HG02642 (cell line): ENCODE measurements around the gene CFAP43.
"Not testable (repeated sequence)": the region's sequence is repeated elsewhere in the genome, so short reads cannot be mapped to it uniquely, and the experiment has no call there.

Experiments used
- ATAC-seq: cut with Tn5 transposase; IDR thresholded peaks from one replicate; pipeline ENCODE4 v1.9.1; 2021; ENCODE audit warnings: mild to moderate bottlenecking; ENCODE audit not compliant: unreplicated experiment, poor library complexity

CFAP43 gene

DNA sequence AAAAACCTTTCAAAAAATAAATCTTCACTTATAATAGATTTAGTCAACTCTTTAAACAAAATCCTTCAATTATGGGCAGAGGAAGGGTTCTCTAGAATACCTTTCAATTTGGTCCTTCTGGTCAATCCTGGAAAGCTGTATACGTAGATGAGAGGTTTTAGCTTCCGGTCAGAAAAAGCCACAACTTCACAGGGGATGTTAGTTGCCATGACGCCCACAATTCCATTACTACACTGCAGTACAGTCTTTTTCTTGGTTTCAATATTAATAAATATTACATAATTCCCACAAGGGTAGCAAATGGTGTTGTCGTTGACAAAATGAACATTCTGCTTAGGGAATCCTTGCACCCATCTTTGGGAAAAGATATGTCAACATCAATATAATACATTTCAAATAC, 1.7 kb downstream of the CFAP43 start:
- ATAC-seq, result no peak

DNA sequence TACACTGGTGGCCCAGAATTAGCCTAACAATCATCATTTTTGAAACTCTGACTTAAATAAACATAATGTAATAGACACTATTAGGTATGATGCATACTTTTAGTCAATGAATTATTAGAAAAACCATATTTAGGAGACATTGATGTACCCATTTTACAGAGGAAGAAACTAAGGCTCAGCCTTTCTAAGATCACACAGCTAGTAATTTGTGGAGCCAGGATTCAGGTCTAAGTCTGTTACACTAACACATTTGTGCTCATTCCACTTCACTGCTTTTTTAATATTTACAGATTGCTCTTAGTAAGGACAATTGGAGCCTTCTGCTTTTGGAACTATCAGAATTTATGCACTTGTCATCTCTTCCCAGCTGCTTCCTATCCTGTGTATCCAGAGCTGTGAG, 8.9 kb downstream of the CFAP43 start:
- ATAC-seq, result no peak

DNA sequence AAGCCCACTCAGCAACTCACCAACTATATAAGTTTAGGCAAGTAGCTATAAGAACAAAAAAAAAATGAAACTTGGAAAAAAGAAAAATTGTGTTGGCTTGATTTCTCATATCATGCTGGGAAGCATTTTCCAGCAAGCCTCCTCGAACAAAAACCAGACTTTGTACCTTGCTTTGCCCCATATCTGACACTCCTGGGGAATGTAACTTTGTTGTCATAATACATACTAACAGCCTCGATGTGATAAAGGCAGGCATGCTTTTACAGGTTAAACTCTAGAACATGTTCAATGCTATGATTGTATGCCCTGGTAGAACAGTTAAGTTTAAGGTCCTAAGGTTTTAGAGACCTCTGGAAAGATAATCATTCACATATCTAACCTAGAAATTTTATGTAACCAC, 11.6 kb downstream of the CFAP43 start:
- ATAC-seq, result no peak

DNA sequence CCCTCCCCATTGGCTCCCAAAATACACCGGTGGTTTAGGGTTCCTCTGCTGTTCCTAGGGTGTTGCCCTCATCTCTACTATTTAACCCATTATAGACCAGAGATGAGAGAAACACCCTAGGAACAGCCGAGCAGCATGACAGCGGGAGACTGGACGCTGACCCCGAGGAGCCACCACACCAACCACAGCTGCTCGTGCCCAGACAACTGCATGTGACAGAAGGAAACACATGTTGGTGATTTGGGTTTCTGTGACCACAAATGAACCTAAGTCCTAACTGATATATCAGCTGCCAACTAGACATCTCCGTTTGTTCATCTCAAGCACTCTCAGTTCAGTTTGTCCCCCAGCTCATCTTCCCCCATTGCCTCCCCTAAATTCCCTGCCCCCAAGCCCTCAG, 13.4 kb downstream of the CFAP43 start:
- no peak for ATAC-seq

DNA sequence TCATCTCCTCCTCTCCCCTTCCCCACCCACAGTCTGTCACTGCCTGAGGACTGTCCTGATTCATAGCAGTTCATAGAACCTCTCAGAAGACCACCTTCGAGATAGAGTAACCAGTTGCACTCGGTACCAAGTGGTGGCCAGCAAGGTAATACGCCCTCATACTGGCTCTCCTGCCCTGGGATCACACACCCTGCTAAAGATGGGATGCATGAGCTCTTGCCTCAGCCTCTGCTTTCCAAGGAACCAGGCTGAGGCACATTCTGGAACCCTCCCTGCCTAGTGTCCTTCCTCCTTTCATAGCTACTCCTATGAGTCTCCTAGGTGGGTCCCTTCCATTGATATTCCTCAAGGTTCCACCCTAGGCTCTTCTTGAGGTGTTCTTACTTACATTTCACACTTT, 15.5 kb downstream of the CFAP43 start:
- no peak for ATAC-seq

DNA sequence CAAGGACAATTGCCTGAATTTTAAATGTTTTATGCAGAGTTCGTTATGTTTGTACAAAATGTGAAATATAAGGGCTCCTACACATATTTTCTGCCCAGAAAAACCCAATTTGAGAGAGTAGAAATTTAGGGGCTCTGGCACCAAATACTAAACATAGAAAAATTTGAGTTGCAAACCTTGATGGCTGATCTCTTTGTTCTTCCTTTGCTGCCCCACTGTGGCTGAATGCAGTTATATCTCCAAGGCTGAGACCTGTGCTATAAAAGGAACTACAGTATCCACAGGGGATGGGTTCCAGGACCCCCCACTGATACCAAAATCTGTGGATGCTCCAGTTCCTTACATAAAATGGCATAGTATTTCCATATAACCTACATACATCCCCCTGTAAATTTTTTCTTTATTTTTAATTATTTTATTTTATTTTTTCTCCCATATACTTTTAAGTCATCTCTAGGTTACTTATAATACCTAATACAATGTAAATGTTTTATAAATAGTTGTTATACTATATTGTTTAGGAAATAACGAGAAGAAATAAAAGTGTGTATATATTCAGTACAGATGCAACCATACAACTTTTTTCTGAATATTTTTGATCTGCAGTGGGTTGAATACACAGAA, 22.5 kb downstream of the CFAP43 start:
- no peak for ATAC-seq

DNA sequence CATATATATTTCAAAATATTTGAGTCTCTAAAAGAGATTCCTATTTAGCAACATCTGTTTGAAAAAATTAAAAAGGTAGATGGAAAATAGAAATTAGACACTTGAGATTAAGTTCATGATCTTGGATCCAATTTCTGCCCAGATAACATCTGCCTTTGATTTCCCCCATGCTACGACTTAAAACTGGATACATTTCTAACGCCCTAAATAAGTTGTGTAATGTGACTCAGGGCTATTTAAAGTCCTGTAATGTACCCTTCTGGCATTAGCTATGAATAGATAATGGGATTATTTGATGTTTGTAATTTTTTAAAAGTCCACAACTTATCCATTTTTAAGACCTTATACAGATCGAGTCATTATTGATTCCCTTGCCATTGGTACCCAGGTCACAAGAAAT, 23.4 kb downstream of the CFAP43 start:
- ATAC-seq, result no peak

DNA sequence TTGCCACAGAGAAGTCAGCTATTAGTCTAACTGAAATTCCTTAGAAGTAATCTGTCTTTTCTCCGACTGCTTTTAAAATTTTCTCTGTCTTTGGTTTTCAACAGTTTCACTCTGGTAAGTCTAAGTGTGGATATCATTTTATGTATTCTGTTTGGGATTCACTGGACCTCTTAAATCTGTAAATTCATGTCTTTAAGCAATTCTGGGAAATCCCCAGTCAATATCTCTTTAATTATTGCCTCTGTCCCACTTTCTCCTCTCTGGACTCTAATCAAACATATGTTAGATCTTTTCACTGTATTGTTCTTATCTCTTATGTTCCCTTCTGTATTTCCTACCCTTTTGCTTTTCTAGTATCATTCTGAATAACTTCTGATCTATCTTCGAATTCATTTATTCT, 29.9 kb downstream of the CFAP43 start:
- no peak for ATAC-seq

DNA sequence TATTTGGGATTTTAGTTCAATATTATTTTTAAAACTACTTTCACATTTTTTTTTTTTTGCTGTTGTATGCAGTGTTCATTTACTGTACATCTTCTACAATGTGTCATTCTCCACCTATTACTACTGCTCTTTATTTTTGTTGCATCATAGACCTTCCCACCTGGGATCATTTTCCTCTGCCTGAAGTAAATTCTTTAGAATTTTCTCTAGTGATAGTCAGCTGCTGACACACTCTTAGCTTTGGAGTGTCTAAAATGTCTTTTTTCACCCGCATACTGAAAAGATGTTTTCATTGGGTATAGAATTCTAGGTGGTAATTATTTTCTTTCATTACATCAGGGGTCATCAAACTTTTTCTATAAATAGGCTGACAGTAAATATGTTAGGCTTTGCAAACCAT, 30.5 kb downstream of the CFAP43 start:
- ATAC-seq, result no peak

DNA sequence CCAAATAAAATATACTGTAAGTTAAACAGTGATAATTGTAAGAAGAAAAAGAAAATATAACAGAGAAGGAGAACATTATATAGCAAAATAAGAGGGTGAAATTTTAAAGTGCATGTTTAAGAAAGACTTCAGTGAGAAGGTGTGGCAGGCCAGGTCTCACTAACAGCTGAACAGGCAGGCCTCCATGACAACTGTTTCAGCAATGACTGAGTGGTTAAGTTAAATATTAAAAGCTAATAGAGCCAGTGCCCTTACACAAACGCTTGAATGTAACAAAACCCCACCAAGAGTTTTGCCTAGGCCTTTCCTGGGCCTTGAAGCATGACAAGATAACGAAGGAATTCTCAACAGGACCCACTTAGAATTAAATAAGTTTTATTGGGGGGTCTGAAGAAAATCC, 32.6 kb downstream of the CFAP43 start:
- no peak for ATAC-seq

DNA sequence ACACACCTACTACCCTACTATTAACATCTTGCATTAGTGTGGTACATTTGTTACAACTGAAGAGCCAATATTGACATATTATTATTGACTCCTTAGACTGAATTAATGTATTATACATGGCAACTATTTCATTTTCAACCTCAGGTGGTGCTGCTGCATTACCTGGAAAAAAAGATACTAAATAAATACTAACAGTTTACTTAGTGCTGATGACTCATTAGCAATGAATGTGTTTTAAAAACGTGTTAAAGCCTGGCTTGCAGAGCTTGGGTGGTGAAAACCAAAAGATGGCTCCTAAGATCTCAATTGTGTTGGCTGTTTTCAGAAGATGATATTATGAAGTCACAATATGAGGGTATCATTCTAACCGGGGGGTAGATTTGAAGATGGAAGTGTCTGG, 34.8 kb downstream of the CFAP43 start:
- no peak for ATAC-seq

DNA sequence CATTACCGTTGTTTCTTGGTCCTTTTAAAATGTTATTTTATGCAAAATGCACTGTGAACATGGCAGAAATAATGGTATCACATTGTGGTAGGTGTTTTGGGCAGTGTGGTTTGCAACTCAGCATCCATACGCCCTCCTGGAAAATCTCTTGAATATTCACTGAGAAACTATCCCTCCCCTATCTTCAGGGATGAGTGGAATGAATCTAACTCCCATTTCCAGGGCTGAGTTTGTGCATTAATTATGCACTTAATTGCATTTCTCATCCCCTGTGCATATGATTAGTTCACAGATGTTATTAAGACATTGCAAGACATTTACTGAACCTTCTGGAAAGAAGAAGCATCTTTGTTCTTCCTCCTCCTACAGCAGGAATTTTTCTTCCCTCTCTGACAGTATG, 36.5 kb downstream of the CFAP43 start:
- no peak for ATAC-seq

DNA sequence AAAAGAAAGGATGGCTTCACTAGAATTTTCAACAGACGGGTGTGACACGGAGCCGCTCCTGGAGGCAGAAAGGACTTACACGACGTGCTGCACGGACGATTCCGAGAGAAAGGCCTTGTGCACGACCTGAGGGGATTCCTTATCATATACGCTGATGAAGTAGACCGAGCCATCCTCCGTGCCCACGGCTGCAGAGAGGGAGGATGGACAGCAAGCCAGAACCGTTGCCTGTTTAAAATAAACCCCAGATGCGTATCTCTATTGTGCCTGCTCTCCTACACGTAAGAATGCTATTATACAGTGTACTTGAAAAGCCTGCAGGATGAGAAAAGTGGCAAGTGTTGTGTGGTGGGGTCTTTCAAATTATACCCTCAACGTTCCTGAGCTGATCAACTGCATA, 38.4 kb downstream of the CFAP43 start:
- no peak for ATAC-seq

DNA sequence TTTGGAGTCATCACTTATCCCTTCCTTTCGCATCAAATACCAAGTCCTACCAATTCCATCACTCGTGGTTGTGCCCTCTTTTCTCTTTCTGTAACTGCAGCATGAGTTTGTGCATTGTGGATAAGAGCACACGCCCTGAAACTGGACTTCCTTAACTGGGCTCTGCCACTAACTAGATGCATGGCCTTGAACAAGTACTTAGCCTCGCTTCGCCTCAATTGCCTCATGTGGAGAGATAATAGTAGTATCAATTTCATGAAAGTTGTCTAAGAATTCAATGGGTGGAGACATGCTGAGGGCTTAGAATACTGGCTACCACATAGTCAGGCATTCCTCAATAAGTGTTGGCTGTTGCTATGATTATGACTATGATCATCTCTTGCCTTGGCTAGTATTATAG, 41.5 kb downstream of the CFAP43 start:
- no peak for ATAC-seq

DNA sequence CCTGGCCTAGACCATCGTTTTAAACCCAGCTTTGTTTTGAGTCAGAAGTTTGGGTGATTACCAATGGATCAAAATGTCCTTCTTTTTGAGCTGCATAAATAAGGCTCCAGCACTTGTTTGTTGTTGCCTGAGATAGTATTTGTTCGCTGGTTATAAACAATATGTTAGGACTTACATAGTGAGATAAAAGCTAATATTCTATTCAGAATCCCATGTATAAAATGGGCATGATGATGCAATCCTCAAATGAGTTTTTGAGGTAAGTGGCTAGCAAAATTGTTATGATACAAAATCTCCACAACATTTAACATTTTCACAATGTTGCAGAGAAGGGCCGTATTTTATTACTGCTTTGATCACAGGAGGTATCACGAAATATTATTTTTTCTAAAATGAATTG, 48.5 kb downstream of the CFAP43 start:
- no peak for ATAC-seq

DNA sequence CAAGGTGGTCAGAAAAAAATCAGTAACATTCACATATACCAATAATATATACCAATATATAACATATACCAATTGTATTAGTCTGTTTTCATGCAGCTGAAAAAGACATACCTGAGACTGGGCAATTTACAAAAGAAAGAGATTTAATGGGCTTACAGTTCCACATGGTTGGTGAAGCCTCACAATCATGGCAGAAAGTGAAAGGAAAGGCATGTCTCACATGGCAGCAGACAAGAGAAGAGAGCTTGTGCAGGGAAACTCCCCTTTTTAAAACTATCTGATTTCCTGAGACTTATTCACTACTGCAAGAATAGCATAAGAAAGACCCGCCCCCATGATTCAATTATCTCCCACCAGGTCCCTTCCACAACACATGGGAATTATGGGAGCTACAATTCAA, 58.0 kb downstream of the CFAP43 start:
- not testable (repeated sequence) for ATAC-seq

DNA sequence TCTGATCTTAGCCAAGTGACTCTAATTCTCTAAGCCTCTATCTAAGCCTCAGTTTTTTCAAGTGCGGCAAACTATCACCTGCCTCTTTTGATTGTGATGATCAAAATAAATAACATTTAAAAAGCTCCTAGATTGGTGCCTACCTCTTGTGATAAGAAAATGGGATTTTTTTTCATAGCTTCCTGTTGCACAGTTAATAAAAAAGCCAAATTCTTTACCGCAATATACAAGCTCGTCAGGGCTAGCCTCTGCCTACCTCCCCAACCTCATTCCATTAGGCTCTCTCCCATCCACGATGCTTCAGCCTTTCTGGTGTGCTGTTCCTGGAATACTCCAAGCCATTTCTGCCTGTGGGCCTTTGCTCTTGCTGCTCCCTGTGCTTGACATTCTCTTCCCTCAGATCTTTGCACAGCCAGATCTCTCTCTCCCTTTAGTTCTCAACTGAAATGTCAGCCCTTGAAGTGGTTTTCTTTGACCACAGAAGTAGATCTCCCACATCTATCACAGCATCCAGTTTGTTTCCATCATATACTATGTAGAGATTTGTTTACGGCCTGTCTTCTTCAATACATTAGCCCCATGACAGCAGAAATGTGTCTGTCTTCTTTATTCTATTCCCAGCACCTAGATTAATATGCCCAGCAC, 61.4 kb downstream of the CFAP43 start:
- ATAC-seq, result no peak

DNA sequence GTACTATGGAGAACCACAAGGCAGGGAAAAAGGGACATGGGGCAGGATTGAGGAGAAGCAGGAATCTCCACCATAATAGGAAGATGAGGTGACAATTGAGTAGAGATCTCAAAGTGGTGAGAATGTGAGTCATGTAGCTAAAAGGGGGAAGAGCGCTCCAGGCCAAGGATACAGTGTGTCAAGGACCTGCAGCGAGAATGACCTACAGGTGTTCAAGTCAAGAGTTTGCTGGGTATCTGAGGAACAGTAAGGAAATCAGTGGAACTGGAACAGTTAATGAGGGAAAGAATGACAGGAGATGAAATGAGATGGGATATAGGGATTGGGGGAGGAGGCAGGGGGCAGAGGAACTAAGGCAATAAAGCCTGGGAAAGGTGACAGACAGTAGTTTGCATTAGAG, 76.6 kb downstream of the CFAP43 start:
- no peak for ATAC-seq

DNA sequence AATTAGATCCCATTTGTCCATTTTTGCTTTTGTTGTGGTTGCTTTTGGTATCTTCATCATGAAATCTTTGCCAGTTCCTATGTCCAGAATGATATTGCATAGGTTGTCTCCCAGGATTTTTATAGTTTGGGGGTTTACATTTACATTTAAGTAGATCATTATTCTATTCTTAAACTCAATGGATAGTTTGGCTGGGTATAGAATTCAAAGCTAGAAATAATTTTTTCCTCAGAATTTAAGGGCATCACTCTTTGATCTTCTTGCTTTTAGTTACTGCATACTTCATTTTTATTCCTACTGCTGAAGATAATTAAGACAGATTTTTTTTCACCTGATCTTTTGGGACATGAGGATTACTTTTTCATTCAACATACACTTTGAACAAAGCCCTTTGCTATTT, 80.4 kb downstream of the CFAP43 start:
- ATAC-seq, result no peak

DNA sequence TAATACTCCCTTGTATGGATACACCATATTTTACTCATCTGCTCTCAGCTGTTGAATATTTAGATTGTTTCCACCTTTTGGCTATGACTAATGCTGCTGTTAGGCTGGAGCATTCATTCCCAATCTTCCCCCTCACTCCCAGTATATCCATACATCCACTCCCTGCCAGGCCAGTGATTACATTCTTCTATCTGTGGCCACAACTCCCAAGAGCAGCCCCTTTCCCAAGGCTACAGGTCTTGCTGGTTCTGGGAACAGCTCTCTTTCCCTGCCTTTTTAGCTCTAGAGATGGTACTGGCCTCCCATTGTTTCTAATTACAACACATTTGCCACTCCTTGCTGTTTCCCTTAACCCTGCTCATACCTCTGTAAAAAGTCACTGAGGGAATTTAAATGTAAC, 82.0 kb downstream of the CFAP43 start:
- no peak for ATAC-seq

DNA sequence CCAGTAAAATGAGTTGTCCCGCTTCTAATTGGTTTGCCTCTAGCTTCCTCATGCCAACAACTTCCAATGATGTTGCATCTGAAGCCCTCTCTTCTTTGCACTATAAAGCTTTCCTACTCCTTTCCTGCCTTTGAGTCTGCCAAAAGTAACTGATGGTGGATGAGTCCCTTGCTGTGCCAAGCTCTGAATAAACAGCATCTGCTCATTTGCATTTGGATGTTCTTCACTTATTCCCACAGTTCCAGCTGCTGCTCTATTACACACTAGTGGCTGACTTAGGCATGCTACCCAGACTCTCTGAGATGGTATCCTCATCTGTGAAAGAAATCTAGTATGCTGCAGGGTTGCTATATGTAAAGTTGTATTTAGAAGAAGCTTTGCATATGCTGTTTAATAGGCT, 85.3 kb downstream of the CFAP43 start:
- ATAC-seq, result no peak

DNA sequence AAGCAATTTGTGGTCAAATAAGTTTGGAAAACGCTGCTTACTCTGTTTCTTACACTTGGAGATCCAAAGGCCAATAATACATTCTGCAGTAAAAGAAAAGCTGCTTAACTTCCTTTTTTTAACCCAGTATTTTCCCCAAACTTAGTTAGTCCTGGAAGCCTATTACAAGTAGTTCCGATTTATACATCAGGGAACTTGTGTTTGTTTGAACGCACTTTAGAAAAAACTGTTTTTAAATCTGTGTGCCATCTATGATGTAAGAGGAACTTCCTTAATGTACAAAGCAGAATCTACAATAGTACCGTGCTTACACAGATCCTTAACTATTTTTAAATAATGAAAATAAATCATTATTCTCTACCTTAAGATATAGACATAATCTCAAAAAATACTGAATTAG, 87.2 kb downstream of the CFAP43 start:
- ATAC-seq, result no peak

DNA sequence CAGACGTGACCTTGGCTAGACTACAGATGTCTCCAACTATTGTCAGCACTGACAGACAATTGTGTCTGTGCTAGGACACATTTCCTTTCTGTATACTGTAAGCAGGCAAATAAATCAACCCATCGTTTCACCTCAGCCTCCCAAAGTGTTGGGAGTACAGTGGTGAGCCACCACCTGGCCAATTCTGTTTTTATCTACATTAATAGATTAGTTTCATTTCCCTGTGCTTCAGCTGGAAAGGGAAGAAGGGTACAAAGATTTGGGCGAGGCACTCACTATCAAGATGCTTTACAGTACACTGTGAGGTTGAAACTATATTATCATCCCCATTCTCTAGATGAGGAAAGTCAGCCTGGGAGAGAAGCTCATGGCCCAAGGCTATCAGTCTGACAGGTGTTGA, 88.3 kb downstream of the CFAP43 start:
- no peak for ATAC-seq
